BLaER1 (cell line): ENCODE data around the gene NPHS2.

ENCODE experiments used
- H3K27ac ChIP-seq: shearing (Covaris generic); formaldehyde crosslinking; 2 replicates; pipeline ENCODE4 v1.8.1; 2022
- H3K27me3 ChIP-seq: shearing (Covaris generic); formaldehyde crosslinking; 2 replicates; pipeline ENCODE4 v1.8.1; 2022
- H3K36me3 ChIP-seq: shearing (Covaris generic); formaldehyde crosslinking; 2 replicates; pipeline ENCODE4 v1.8.1; 2022
- H3K4me1 ChIP-seq: shearing (Covaris generic); formaldehyde crosslinking; 2 replicates; pipeline ENCODE4 v1.8.1; 2022
- H3K4me2 ChIP-seq: shearing (Covaris generic); formaldehyde crosslinking; 2 replicates; pipeline ENCODE4 v1.8.1; 2022
- H3K4me3 ChIP-seq: shearing (Covaris generic); formaldehyde crosslinking; 2 replicates; pipeline ENCODE4 v1.8.1; 2022
- H3K9ac ChIP-seq: shearing (Covaris generic); formaldehyde crosslinking; 2 replicates; pipeline ENCODE4 v1.8.1; 2022
- H3K9me3 ChIP-seq: shearing (Covaris generic); formaldehyde crosslinking; 2 replicates; pipeline ENCODE4 v1.8.1; 2022
- H4K20me1 ChIP-seq: shearing (Covaris generic); formaldehyde crosslinking; 2 replicates; pipeline ENCODE4 v1.8.1; 2022
- Cebpa-rat ChIP-seq: shearing (Covaris generic); IDR thresholded peaks from 2 replicates; pipeline ENCODE4 v1.8.1; 2022

The NPHS2 gene

DNA sequence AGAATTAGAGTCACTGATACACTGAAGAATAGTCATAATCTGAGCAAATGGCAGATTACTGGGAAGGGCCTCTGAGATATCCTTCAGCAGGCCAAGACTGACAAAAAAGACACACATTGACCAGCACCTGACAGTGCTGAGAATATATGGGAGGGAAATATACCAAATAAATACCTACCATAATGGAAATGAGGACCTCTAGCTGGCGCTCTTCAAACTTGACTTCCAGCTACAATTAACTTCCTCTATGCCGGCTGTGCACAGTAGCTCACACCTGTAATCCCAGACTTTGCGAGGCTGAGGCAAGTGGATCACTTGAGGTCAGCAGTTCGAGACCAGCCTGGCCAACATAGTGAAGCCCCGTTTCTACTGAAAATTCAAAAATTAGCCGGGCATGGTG is 69.5 kb downstream of the NPHS2 start:
- H3K4me1 ChIP-seq: no peaks in the 10 kb centered on the region
- H3K27me3 ChIP-seq: no peaks in the 10 kb centered on the region
- H3K27ac ChIP-seq: no peak overlapping the region
- H3K36me3 ChIP-seq: no peaks in the 10 kb centered on the region
- no peaks in the 10 kb centered on the region for H4K20me1 ChIP-seq
- no peak overlapping the region for H3K4me2 ChIP-seq
- no peak overlapping the region for H3K9ac ChIP-seq
- H3K4me3 ChIP-seq: no peak overlapping the region
- no peak for TF ChIP-seq Cebpa-rat
- H3K9me3 ChIP-seq: no peaks in the 10 kb centered on the region
